ENCODE measurements around the gene RABGAP1.

DNA sequence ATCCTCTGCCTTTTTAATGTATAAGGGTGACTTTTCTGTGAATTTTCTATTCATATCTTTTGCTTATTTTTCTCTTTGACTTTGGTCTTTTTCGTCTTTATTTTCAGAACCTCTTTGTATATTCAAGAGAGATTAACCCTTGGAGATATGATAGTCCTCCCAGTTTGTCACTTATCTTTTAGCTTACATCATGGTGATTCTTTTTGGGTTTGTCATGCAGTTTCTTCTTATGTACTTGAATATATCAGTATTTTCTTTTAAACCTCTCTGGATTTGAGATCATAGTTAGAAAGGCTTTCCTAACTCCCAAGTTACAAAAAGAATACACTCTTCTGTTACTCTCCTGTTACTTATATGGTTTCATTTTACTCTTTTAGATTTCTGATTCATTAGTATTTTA is 65.1 kb downstream of the RABGAP1 start:
- TF ChIP-seq ZNF138 (tag by site-specific recombination; IDR thresholded peaks at IDR 0.05; ENCODE audit: borderline replicate concordance), result no peak
- TF ChIP-seq ZNF133 (tag by site-specific recombination; IDR thresholded peaks at IDR 0.05), result no peak
- no peak for TF ChIP-seq ZNF549 (tag by site-specific recombination; IDR thresholded peaks at IDR 0.05)
- TF ChIP-seq, protein P1, sequence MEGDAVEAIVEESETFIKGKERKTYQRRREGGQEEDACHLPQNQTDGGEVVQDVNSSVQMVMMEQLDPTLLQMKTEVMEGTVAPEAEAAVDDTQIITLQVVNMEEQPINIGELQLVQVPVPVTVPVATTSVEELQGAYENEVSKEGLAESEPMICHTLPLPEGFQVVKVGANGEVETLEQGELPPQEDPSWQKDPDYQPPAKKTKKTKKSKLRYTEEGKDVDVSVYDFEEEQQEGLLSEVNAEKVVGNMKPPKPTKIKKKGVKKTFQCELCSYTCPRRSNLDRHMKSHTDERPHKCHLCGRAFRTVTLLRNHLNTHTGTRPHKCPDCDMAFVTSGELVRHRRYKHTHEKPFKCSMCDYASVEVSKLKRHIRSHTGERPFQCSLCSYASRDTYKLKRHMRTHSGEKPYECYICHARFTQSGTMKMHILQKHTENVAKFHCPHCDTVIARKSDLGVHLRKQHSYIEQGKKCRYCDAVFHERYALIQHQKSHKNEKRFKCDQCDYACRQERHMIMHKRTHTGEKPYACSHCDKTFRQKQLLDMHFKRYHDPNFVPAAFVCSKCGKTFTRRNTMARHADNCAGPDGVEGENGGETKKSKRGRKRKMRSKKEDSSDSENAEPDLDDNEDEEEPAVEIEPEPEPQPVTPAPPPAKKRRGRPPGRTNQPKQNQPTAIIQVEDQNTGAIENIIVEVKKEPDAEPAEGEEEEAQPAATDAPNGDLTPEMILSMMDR (tag by site-specific recombination; IDR thresholded peaks at IDR 0.05), result no peak
- TF ChIP-seq YY1 (tag by site-specific recombination; IDR thresholded peaks at IDR 0.05), result no peak
- TF ChIP-seq ZNF510 (tag by site-specific recombination; IDR thresholded peaks at IDR 0.05; ENCODE audit: insufficient replicate concordance), result no peak

Measured in HEK293 (cell line).